Measurements from ENCODE around the gene TCEA2.

The TCEA2 gene

GRCh38 chr20:64062596-64063388, at the start of gene TCEA2:
TSS of gene TCEA2 (plus strand) at chr20:64063198. CDS start at chr20:64063313, 115 bp downstream.
- peaks cover 38% of the 10 kb centered on the region for H3K4me1 ChIP-seq (ENCODE audit: control insufficient read depth, insufficient read depth, low read length)
- H3K9ac ChIP-seq (ENCODE audit: low read length): peak within 1 kb of the TSS; percentile 70

DNA sequence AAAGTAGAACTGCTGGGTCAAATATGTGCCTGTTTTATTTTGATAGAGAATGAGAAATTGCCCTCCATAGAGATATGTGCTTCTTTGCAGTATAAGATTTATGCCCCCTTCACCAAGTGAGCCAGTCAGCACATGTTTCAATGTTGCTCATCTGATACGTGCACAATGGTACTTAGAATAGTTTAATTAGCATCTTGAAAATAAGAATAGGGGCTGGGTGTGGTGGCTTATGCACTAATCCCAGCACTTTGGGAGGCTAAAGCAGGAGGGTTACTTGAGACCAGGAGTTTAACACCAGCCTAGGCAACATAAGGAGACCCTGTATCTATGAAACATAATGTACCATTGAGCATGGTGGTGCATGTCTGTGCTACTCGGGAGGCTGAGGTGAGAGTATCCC, 47.4 kb upstream of the TCEA2 start:
- no peaks in the 10 kb centered on the region for H3K27me3 ChIP-seq (ENCODE audit: control insufficient read depth, insufficient read depth, low read length)
- H3K9ac ChIP-seq (ENCODE audit: low read length): no peak overlapping the region
- H3K36me3 ChIP-seq (ENCODE audit: control insufficient read depth, insufficient read depth, low read length): peaks cover 17% of the 10 kb centered on the region
- no peaks in the 10 kb centered on the region for H3K9me3 ChIP-seq (ENCODE audit: control insufficient read depth, low read length)
- no peak overlapping the region for H3K4me3 ChIP-seq (ENCODE audit: low read length)
- no peaks in the 10 kb centered on the region for H3K4me1 ChIP-seq (ENCODE audit: control insufficient read depth, insufficient read depth, low read length)

More at GRCh38 chr20:64062596-64063388, at the start of gene TCEA2:
- H3K4me3 ChIP-seq (ENCODE audit: low read length): peak within 1 kb of the TSS; percentile 56
- H3K27me3 ChIP-seq (ENCODE audit: control insufficient read depth, insufficient read depth, low read length): no peaks in the 10 kb centered on the region
- no peaks in the 10 kb centered on the region for H3K9me3 ChIP-seq (ENCODE audit: control insufficient read depth, low read length)
- H3K36me3 ChIP-seq (ENCODE audit: control insufficient read depth, insufficient read depth, low read length): no peaks in the 10 kb centered on the region

DNA sequence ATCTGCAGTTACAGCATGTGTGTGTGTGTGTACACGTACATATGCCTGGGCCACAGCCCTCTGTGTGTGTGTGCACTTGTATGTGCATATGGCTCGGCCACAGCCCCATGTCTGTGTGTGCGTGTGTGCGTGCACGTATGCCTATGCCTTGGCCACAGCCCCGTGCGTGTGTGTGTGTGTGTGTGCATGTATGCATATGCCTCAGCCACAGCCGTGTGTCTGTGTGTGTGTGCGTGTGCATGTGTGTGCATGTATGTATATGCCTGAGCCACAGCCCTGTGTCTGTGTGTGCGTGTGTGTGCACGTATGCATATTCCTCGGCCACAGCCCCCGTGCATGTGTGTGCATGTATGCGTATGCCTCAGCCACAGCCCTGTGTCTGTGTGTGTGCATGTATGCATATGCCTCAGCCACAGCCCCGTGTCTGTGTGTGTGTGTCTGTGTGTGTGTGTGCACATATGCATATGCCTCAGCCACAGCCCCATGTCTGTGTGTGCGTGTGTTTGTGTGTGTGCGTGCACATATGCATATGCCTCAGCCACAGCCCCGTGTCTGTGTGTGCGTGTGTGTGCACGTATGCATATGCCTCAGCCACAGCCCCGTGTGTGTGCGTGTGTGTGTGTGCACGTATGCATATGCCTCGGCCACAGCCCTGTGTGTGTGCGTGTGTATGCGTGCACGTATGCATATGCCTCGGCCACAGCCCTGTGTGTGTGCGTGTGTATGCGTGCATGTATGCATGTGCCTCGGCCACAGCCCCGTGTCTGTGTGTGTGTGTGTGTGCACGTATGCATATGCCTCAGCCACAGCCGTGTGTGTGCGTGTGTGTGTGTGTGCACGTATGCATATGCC, 41.6 kb upstream of the TCEA2 start:
- Histone ChIP-seq H3K36me3 (ENCODE audit: control insufficient read depth, insufficient read depth, low read length) (peaks cover 11% of the 10 kb centered on the region), H3K9ac (ENCODE audit: low read length) (no peak overlapping the region), H3K9me3 (ENCODE audit: control insufficient read depth, low read length) (no peaks in the 10 kb centered on the region), H3K27me3 (ENCODE audit: control insufficient read depth, insufficient read depth, low read length) (no peaks in the 10 kb centered on the region), H3K4me1 (ENCODE audit: control insufficient read depth, insufficient read depth, low read length) (no peaks in the 10 kb centered on the region), H3K4me3 (ENCODE audit: low read length) (no peak overlapping the region)

DNA sequence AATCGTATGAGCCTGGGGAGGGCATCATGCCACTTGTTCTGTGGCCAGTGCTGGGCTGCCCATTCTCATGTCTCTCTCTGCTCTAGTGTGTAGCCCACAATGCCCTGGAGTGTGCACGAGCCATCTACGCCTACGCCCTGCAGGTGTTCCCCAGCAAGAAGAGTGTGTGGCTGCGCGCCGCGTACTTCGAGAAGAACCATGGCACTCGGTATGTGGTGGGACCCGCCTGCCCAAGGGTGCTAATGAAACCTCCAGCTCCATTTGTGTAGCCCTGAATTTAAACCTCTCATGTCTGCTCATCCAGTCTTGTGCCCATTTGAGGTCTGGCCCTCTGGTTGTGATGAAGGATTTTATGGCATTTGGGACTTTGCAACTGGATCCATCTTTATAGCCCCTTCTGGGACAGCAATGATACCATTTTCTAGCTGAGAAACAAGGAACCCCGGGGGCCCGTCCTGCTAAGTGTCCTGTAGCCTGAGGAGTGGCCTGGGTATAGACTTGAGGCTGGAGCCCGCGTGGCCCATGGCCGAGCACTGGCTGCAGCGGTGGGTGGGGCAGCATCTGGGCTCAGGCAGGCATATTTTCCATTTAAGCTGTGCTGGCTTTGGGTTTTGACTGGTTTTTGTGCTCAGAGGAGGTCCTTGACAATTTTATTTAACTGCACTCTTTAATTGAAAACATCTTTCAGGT, 40.2 kb upstream of the TCEA2 start:
- H3K9me3 ChIP-seq (ENCODE audit: control insufficient read depth, low read length): no peaks in the 10 kb centered on the region
- H3K4me3 ChIP-seq (ENCODE audit: low read length): no peak overlapping the region
- H3K27me3 ChIP-seq (ENCODE audit: control insufficient read depth, insufficient read depth, low read length): no peaks in the 10 kb centered on the region
- H3K4me1 ChIP-seq (ENCODE audit: control insufficient read depth, insufficient read depth, low read length): no peaks in the 10 kb centered on the region
- no peak overlapping the region for H3K9ac ChIP-seq (ENCODE audit: low read length)
- peaks cover 22% of the 10 kb centered on the region for H3K36me3 ChIP-seq (ENCODE audit: control insufficient read depth, insufficient read depth, low read length)

- Histone ChIP-seq H3K4me1 (ENCODE audit: control insufficient read depth, insufficient read depth, low read length) (no peaks in the 10 kb centered on the region), H3K4me3 (ENCODE audit: low read length) (no peak overlapping the region), H3K9me3 (ENCODE audit: control insufficient read depth, low read length) (no peaks in the 10 kb centered on the region), H3K27me3 (ENCODE audit: control insufficient read depth, insufficient read depth, low read length) (no peaks in the 10 kb centered on the region), H3K9ac (ENCODE audit: low read length) (no peak overlapping the region), H3K36me3 (ENCODE audit: control insufficient read depth, insufficient read depth, low read length) (peaks cover 22% of the 10 kb centered on the region)
Measured at GRCh38 chr20:64023361-64024140, 39.4 kb upstream of the TCEA2 start.

- no peaks in the 10 kb centered on the region for H3K4me1 ChIP-seq (ENCODE audit: control insufficient read depth, insufficient read depth, low read length)
- no peaks in the 10 kb centered on the region for H3K9me3 ChIP-seq (ENCODE audit: control insufficient read depth, low read length)
- H3K4me3 ChIP-seq (ENCODE audit: low read length): no peak overlapping the region
- peaks cover 28% of the 10 kb centered on the region for H3K36me3 ChIP-seq (ENCODE audit: control insufficient read depth, insufficient read depth, low read length)
- H3K9ac ChIP-seq (ENCODE audit: low read length): no peak overlapping the region
- no peaks in the 10 kb centered on the region for H3K27me3 ChIP-seq (ENCODE audit: control insufficient read depth, insufficient read depth, low read length)
Measured at GRCh38 chr20:64024141-64024990, 38.6 kb upstream of the TCEA2 start.

DNA sequence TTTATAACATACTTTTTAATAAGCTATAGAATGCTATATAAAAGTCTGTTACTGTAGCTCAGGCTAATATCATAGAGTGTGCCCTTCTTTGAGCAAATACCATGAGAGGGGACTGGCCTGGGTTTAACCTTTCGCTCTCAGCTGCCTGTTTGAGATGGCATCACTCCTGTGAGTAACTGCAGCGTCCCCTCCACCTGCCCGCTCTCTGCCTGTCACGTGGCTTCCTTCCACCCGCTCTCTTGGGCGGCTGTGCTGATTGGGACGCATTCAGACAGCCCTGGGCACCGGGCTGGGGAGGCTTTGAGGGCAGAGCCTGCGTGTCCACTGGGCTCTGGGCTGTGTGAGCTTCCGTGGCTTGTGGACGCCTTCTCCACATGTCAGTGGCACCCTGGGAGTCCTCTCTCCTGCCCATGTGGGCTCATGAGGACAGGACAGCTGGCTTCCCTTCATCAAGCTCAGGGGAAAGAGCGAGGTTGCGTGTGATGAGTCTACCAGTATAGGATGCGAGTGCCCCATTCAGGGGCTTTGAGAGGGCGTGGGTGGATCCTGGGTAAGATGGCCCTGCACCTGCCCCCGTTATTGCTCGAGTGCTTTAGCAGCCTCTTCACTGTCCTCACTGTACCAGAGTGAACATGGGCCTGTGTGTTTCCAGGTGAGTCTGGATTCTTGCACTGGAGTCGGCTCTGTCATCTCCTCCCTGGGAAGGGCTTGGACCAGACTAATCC, 37.7 kb upstream of the TCEA2 start:
- no peaks in the 10 kb centered on the region for H3K9me3 ChIP-seq (ENCODE audit: control insufficient read depth, low read length)
- H3K27me3 ChIP-seq (ENCODE audit: control insufficient read depth, insufficient read depth, low read length): no peaks in the 10 kb centered on the region
- peaks cover 27% of the 10 kb centered on the region for H3K36me3 ChIP-seq (ENCODE audit: control insufficient read depth, insufficient read depth, low read length)
- no peak overlapping the region for H3K4me3 ChIP-seq (ENCODE audit: low read length)
- H3K9ac ChIP-seq (ENCODE audit: low read length): no peak overlapping the region
- H3K4me1 ChIP-seq (ENCODE audit: control insufficient read depth, insufficient read depth, low read length): peaks cover 3% of the 10 kb centered on the region

DNA sequence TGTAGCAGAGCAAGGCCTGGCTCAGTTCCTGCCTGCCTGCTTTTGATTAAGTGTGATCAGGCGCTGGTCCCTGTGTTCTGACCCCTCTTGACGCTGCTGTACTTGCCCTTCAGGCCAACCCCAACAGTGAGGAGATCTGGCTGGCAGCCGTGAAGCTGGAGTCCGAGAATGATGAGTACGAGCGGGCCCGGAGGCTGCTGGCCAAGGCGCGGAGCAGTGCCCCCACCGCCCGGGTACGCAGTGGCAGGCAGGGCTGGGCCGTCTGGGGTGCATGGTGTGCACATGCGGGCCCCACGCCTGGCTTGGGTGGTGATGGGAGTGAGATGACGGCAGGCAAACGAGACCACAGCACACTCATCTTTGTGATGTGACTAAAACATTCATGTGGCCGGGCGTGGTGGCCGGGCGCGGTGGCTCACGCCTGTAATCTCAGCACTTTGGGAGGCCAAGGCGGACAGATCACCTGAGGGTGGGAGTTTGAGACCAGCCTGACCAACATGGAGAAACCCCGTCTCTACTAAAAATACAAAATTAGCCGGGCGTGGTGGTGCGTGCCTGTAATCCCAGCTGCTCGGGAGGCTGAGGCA, 37.1 kb upstream of the TCEA2 start:
- Histone ChIP-seq H3K36me3 (ENCODE audit: control insufficient read depth, insufficient read depth, low read length) (peaks cover 27% of the 10 kb centered on the region), H3K4me3 (ENCODE audit: low read length) (no peak overlapping the region), H3K4me1 (ENCODE audit: control insufficient read depth, insufficient read depth, low read length) (peaks cover 10% of the 10 kb centered on the region), H3K27me3 (ENCODE audit: control insufficient read depth, insufficient read depth, low read length) (no peaks in the 10 kb centered on the region), H3K9me3 (ENCODE audit: control insufficient read depth, low read length) (no peaks in the 10 kb centered on the region), H3K9ac (ENCODE audit: low read length) (no peak overlapping the region)

DNA sequence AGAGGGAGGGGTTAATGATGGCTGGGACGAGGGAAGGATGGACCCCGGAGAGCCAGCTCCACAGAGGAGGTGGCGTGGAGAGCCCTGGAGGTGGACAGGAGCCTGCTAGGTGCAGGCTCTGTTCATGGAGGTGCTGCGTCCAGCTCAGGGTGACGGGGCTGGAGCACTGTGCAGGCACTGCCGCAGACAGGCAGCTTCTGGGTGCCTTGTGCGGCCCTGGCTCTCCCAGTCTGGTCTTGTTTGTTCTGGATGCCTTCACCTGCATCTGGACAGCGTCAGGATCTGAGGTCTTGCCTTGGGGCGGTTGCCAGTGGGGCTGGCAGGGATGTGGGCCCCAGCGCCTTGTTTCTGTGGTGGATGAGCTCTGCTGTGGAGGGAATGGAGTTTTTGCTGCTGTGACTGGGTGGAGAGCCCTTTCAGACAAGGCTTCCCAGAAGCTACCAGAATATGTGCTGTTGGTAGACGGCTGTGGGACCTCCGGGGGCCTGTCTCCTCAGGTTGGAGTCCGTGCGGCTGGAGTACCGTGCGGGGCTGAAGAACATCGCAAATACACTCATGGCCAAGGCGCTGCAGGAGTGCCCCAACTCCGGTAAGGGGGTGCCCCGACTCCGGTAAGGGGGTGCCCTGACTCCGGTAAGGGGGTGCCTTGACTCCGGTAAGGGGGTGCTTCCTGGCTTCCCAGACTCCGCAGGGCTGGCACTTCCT, 34.9 kb upstream of the TCEA2 start:
- H3K27me3 ChIP-seq (ENCODE audit: control insufficient read depth, insufficient read depth, low read length): no peaks in the 10 kb centered on the region
- H3K4me1 ChIP-seq (ENCODE audit: control insufficient read depth, insufficient read depth, low read length): peaks cover 11% of the 10 kb centered on the region
- H3K36me3 ChIP-seq (ENCODE audit: control insufficient read depth, insufficient read depth, low read length): peaks cover 21% of the 10 kb centered on the region
- H3K9me3 ChIP-seq (ENCODE audit: control insufficient read depth, low read length): no peaks in the 10 kb centered on the region
- H3K9ac ChIP-seq (ENCODE audit: low read length): no peak overlapping the region
- no peak overlapping the region for H3K4me3 ChIP-seq (ENCODE audit: low read length)
